Measurements from ENCODE around the gene YPEL3.
A peak's percentile ranks its signal among the peaks of the same experiment; 100 is the strongest.

Gene YPEL3

GRCh38 chr16:30053376-30054015 is 42.5 kb downstream of the YPEL3 start:
- DNase-seq (ENCODE audit: low read depth): peak; percentile 65
- no peak for TF ChIP-seq CTCF (conservative IDR thresholded peaks at IDR 0.05; ENCODE audit: low read length)
- peak overlapping the region; percentile 83 for H3K4me3 ChIP-seq (ENCODE audit: low read length)

GRCh38 chr16:30052671-30053372 is 43.2 kb downstream of the YPEL3 start:
- peak; percentile 89 for DNase-seq (ENCODE audit: low read depth)
- peak overlapping the region; percentile 83 for H3K4me3 ChIP-seq (ENCODE audit: low read length)
- TF ChIP-seq CTCF (conservative IDR thresholded peaks at IDR 0.05; ENCODE audit: low read length): no peak

GRCh38 chr16:30051518-30051917 is 44.5 kb downstream of the YPEL3 start:
- no peak overlapping the region for H3K4me3 ChIP-seq (ENCODE audit: low read length)
- peak; percentile 62 for DNase-seq (ENCODE audit: low read depth)
- no peak for TF ChIP-seq CTCF (conservative IDR thresholded peaks at IDR 0.05; ENCODE audit: low read length)

- DNase-seq (ENCODE audit: low read depth): no peak
- H3K4me3 ChIP-seq (ENCODE audit: low read length): no peak overlapping the region
- no peak for TF ChIP-seq CTCF (conservative IDR thresholded peaks at IDR 0.05; ENCODE audit: low read length)
These were observed 46.1 kb downstream of the YPEL3 start for GRCh38 chr16:30049871-30050270.

GRCh38 chr16:30046588-30046987 is 49.4 kb downstream of the YPEL3 start:
- no peak for DNase-seq (ENCODE audit: low read depth)
- TF ChIP-seq CTCF (conservative IDR thresholded peaks at IDR 0.05; ENCODE audit: low read length): no peak

GRCh38 chr16:30046178-30046577 is 49.8 kb downstream of the YPEL3 start:
- no peak for TF ChIP-seq CTCF (conservative IDR thresholded peaks at IDR 0.05; ENCODE audit: low read length)
- no peak for DNase-seq (ENCODE audit: low read depth)
- H3K4me3 ChIP-seq (ENCODE audit: low read length): no peak overlapping the region

More at GRCh38 chr16:30046588-30046987, 49.4 kb downstream of the YPEL3 start:
- no peak overlapping the region for H3K4me3 ChIP-seq (ENCODE audit: low read length)

Data from AG10803 (cell line).